AG04450 (cell line): ENCODE data around the gene FABP1. TPM values are rescaled to one million over a fixed set of nuclear protein-coding genes. Genes with fewer than 3 reads are reported as not detected.

Source experiments
- CTCF ChIA-PET: fragments of 300-600, 350-600 bp; formaldehyde crosslinking; extraction: SDS; loops from one replicate; lab custom pipeline; 2022; ENCODE audit warnings: antibody characterized with exemption, inconsistent platforms; lab: Charles Lee
- POLR2A ChIA-PET: fragments of 350-600 bp; formaldehyde crosslinking; extraction: SDS; loops from one replicate; lab custom pipeline; 2021; ENCODE audit warnings: antibody characterized with exemption, inconsistent platforms; lab: Yijun Ruan, JAX
- DNase-seq: peaks from one replicate; pipeline ENCODE4 v3.0.0-alpha.2; 2011; ENCODE audit warnings: low read depth, low spot score
- H3K27ac ChIP-seq: one replicate; pipeline ENCODE4 v1.5.1; 2012; ENCODE audit warnings: low read depth, low read length, control low read depth
- H3K27me3 ChIP-seq: one replicate; pipeline ENCODE4 v1.6.0; 2012; ENCODE audit warnings: low read length; ENCODE audit not compliant: control insufficient read depth, insufficient read depth
- H3K4me3 ChIP-seq: 2 replicates; pipeline ENCODE4 v1.5.1; 2011; ENCODE audit warnings: mild to moderate bottlenecking, low read depth, low read length, control low read depth
- H3K9me3 ChIP-seq: 2 replicates; pipeline ENCODE4 v1.5.1; 2012; ENCODE audit warnings: low read length; ENCODE audit not compliant: control insufficient read depth, insufficient read depth
- CTCF ChIP-seq: IDR thresholded peaks from 2 replicates; pipeline ENCODE4 v1.5.1; 2011; ENCODE audit warnings: low read depth, low read length, control low read depth, inconsistent platforms
- polyA plus RNA-seq: library from polyadenylated mRNA; depleted of rRNA; stranded (reverse); fragments of >200 nt; gene quantifications from 2 replicates; pipeline ENCODE4 v1.2.3, GENCODE V29; 2011

The FABP1 gene
- polyA plus RNA-seq, 1 experiment = not detected

DNA sequence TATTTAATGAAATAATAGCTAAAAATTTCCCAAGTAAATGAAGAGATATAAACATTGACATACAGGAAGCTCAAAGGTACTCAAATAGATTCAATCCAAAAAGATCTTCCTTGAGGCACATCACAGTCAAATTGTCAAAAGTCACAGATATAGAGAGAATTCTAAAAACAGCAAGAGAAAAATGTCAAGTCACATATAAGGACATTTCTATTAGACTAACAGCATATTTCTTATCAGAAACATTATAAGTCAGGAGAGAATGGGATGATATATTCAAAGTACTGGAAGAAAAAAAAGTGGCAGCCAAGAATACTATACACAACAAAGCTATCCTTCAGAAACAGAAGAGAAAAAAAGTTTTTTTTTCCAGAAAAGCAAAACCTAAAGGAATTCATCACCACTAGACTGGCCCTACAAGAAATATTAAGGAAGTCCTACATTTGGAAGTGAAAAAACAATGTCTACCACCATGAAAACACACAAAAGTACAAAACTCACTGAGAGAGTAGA is 21.1 kb upstream of the FABP1 start:
- POLR2A ChIA-PET = no interaction called here
- Histone ChIP-seq H3K27ac (no peak overlapping the region), H3K27me3 (no peaks in the 10 kb centered on the region), H3K4me3 (no peak overlapping the region), H3K9me3 (no peaks in the 10 kb centered on the region)
- TF ChIP-seq CTCF = no peak
- no peak for DNase-seq
- CTCF ChIA-PET = interaction anchor here (2.1 kb wide), 1 partner anchor 89 kb away, joined by 10 read pairs; no protein-coding TSS in a partner anchor

- ChIA-PET POLR2A (no interaction called here), CTCF (no interaction called here)
- no peak overlapping the region for H3K4me3 ChIP-seq
- H3K27ac ChIP-seq = no peak overlapping the region
- H3K27me3 ChIP-seq = no peaks in the 10 kb centered on the region
- H3K9me3 ChIP-seq = no peaks in the 10 kb centered on the region
- no peak for TF ChIP-seq CTCF
- DNase-seq = no peak
Observed at GRCh38 chr2:88147145-88147544, 19.3 kb upstream of the FABP1 start.

DNA sequence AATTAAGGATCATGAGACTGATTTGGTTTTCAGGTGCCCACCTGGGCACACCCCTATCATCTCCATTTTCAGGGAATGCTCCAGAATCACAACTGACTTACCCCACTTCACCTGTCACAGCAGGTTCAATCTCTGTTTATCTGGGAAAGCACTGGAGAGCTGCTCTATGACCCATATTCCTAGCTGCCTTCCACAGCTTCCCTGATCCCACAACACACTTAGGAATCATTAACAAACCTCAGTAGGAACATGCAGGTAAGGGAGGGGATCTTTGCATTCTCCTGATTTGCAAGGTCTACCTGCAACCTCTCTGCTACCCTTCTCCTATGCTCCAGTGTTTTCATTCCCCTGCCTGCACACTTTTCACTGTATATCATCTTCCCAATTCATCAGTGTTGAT is 18.7 kb upstream of the FABP1 start:
- no peaks in the 10 kb centered on the region for H3K9me3 ChIP-seq
- ChIA-PET CTCF (interaction anchor here (0.6 kb wide), 1 partner anchor 87 kb away, joined by 3 read pairs; no protein-coding TSS in a partner anchor), POLR2A (no interaction called here)
- no peak for DNase-seq
- H3K27me3 ChIP-seq = no peaks in the 10 kb centered on the region
- TF ChIP-seq CTCF = no peak
- H3K4me3 ChIP-seq = no peak overlapping the region
- no peak overlapping the region for H3K27ac ChIP-seq

- H3K27ac ChIP-seq = no peak overlapping the region
- POLR2A ChIA-PET = no interaction called here
- no peak overlapping the region for H3K4me3 ChIP-seq
- no peaks in the 10 kb centered on the region for H3K27me3 ChIP-seq
- no peaks in the 10 kb centered on the region for H3K9me3 ChIP-seq
- CTCF ChIA-PET = no interaction called here
- no peak for DNase-seq
- no peak for TF ChIP-seq CTCF
Observed at GRCh38 chr2:88144914-88145497, 17.1 kb upstream of the FABP1 start.

DNA sequence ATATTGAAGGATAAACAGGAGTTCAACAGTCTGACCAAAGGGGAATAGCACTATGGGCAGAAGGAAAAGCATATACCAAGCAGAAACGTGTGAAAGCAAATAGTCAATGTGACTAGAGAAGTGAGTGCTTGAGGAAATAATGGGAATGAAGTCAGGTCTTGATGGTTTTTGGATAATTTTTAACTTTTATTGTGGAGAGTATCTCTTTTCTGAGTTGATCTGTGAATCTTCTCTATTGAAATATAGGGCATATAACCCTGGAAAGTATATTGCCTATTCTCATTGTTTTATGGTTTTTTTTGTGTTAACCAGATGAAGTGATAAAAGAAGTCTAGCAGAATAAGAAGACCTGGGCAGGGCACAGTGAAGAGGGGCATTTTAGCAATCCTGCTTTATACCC is 16.4 kb upstream of the FABP1 start:
- POLR2A ChIA-PET = no interaction called here
- DNase-seq = no peak
- Histone ChIP-seq H3K27ac (no peak overlapping the region), H3K4me3 (no peak overlapping the region), H3K27me3 (no peaks in the 10 kb centered on the region), H3K9me3 (no peaks in the 10 kb centered on the region)
- no peak for TF ChIP-seq CTCF
- CTCF ChIA-PET = no interaction called here
